ENCODE results near the gene SCUBE3. TPM values are rescaled to one million over a fixed set of nuclear protein-coding genes. Genes with fewer than 3 reads are reported as not detected.

Gene SCUBE3
- total RNA-seq, 2 experiments from 2014 or later: not detected

GRCh38 chr6:35236223-35236622 is 22.5 kb downstream of the SCUBE3 start:
- Mint-ChIP-seq H3K27me3 (no peaks in the 10 kb centered on the region), H3K36me3 (ENCODE audit: low read depth) (peaks cover 4% of the 10 kb centered on the region), H3K4me1 (ENCODE audit: low read depth) (peaks cover 4% of the 10 kb centered on the region), H3K27ac (no peak overlapping the region), H3K4me3 (no peak overlapping the region), H3K9me3 (no peaks in the 10 kb centered on the region)
- ATAC-seq (ENCODE audit: poor library complexity) (no peak), DNase-seq (no peak)
- intact Hi-C loops (cut with DNase I, micrococcal nuclease): no loop called here
- ChIA-PET POLR2A (interaction anchor here (0.6 kb wide), 1 partner anchor 1103 kb away, joined by 3 read pairs; no protein-coding TSS in a partner anchor), CTCF (no interaction called here)
- Histone ChIP-seq H3K27ac (ENCODE audit: low read depth in 1 of 2, low read length in 2 of 2) (no peak overlapping the region), H3K36me3 (ENCODE audit: insufficient read depth, low read length) (no peaks in the 10 kb centered on the region), H3K27me3 (ENCODE audit: control insufficient read depth in 1 of 2, insufficient read depth in 2 of 2, low read length in 2 of 2) (no peaks in the 10 kb centered on the region), H3K4me1 (ENCODE audit: insufficient read depth, low read length) (peaks cover 3% of the 10 kb centered on the region), H3K4me3 (ENCODE audit: low read length) (no peak overlapping the region), H3K9me3 (ENCODE audit: control insufficient read depth in 1 of 2, insufficient read depth in 1 of 2, low read length in 2 of 2) (peaks cover 0 to 5% of the 10 kb centered on the region in 2 experiments)
- TF ChIP-seq CTCF (IDR thresholded peaks at IDR 0.05): no peak

GRCh38 chr6:35237476-35237875 is 23.7 kb downstream of the SCUBE3 start:
- peaks cover 4% of the 10 kb centered on the region for H3K36me3 Mint-ChIP-seq (ENCODE audit: low read depth)
- Histone ChIP-seq H3K27ac (ENCODE audit: low read depth in 1 of 2, low read length in 2 of 2) (no peak overlapping the region), H3K36me3 (ENCODE audit: insufficient read depth, low read length) (no peaks in the 10 kb centered on the region), H3K4me3 (ENCODE audit: low read length) (no peak overlapping the region), H3K9me3 (ENCODE audit: control insufficient read depth in 1 of 2, insufficient read depth in 1 of 2, low read length in 2 of 2) (peaks cover 0 to 5% of the 10 kb centered on the region in 2 experiments), H3K4me1 (ENCODE audit: insufficient read depth, low read length) (peaks cover 6% of the 10 kb centered on the region), H3K27me3 (ENCODE audit: control insufficient read depth in 1 of 2, insufficient read depth in 2 of 2, low read length in 2 of 2) (no peaks in the 10 kb centered on the region)
- peaks cover 4% of the 10 kb centered on the region for H3K4me1 Mint-ChIP-seq (ENCODE audit: low read depth)
- no peak for DNase-seq
- H3K4me3 Mint-ChIP-seq: no peak overlapping the region
- no peak overlapping the region for H3K27ac Mint-ChIP-seq
- TF ChIP-seq CTCF (IDR thresholded peaks at IDR 0.05): no peak
- ChIA-PET CTCF (no interaction called here), POLR2A (no interaction called here)
- intact Hi-C loops (cut with DNase I, micrococcal nuclease): no loop called here
- ATAC-seq (ENCODE audit: poor library complexity): no peak
- no peaks in the 10 kb centered on the region for H3K27me3 Mint-ChIP-seq
- H3K9me3 Mint-ChIP-seq: no peaks in the 10 kb centered on the region

GRCh38 chr6:35238843-35239289 is 25.1 kb downstream of the SCUBE3 start:
- no peak for TF ChIP-seq CTCF (IDR thresholded peaks at IDR 0.05)
- ATAC-seq (ENCODE audit: poor library complexity) (no peak), DNase-seq (no peak)
- no peak overlapping the region for H3K27ac Mint-ChIP-seq
- no peaks in the 10 kb centered on the region for H3K27me3 ChIP-seq (ENCODE audit: control insufficient read depth in 1 of 2, insufficient read depth in 2 of 2, low read length in 2 of 2)
- H3K36me3 Mint-ChIP-seq (ENCODE audit: low read depth): peaks cover 4% of the 10 kb centered on the region
- ChIA-PET CTCF (no interaction called here), POLR2A (no interaction called here)
- peaks cover 4% of the 10 kb centered on the region for H3K4me1 Mint-ChIP-seq (ENCODE audit: low read depth)
- no peaks in the 10 kb centered on the region for H3K27me3 Mint-ChIP-seq
- H3K9me3 ChIP-seq (ENCODE audit: control insufficient read depth in 1 of 2, insufficient read depth in 1 of 2, low read length in 2 of 2): peaks cover 0 to 5% of the 10 kb centered on the region in 2 experiments
- no peak overlapping the region for H3K4me3 ChIP-seq (ENCODE audit: low read length)
- H3K4me1 ChIP-seq (ENCODE audit: insufficient read depth, low read length): peaks cover 6% of the 10 kb centered on the region
- H3K36me3 ChIP-seq (ENCODE audit: insufficient read depth, low read length): no peaks in the 10 kb centered on the region
- intact Hi-C loops (cut with DNase I, micrococcal nuclease): no loop called here
- H3K27ac ChIP-seq (ENCODE audit: low read depth in 1 of 2, low read length in 2 of 2): no peak overlapping the region
- no peaks in the 10 kb centered on the region for H3K9me3 Mint-ChIP-seq
- no peak overlapping the region for H3K4me3 Mint-ChIP-seq

Measured in CD4-positive, alpha-beta T cell (primary cell).